HCT116 (cell line): ENCODE results near the gene ARL13B.

Experiments used
- ATF3 ChIP-seq: IDR thresholded peaks from 2 replicates; pipeline ENCODE4 v1.6.1; 2012
- CEBPB ChIP-seq: IDR thresholded peaks from 2 replicates; pipeline ENCODE4 v1.6.1; 2012; ENCODE audit warnings: low read depth
- CTCF ChIP-seq, 3 experiments: fragments of 200-600 bp in 1 of 3; sonication (generic) in 1 of 3; IDR thresholded peaks in 2 of 3; conservative IDR thresholded peaks in 1 of 3; 2 replicates each; pipeline ENCODE4 v1.5.1; 2012 to 2017; ENCODE audit warnings: low read depth in 2 of 3, low read length in 2 of 3, antibody characterized with exemption in 1 of 3, borderline replicate concordance in 1 of 3, control low read depth in 1 of 3, mild to moderate bottlenecking in 1 of 3, mixed read lengths in 1 of 3, mixed run types in 1 of 3, moderate library complexity in 1 of 3; ENCODE audit not compliant: insufficient read depth in 1 of 3
- EZH2 ChIP-seq: fragments of 200-600 bp; sonication (generic); IDR thresholded peaks from 2 replicates; pipeline ENCODE4 v1.6.1; 2017; ENCODE audit warnings: antibody characterized with exemption, mixed run types
- FOSL1 ChIP-seq: IDR thresholded peaks from 2 replicates; pipeline ENCODE4 v1.6.1; 2012; ENCODE audit warnings: low read depth
- JUND ChIP-seq: IDR thresholded peaks from 2 replicates; pipeline ENCODE4 v1.6.1; 2012
- POLR2A ChIP-seq: IDR thresholded peaks from 2 replicates; pipeline ENCODE4 v1.7.0; 2011; ENCODE audit warnings: borderline replicate concordance; ENCODE audit not compliant: insufficient read depth, insufficient read length; ENCODE audit errors: extremely low read depth
- POLR2AphosphoS5 ChIP-seq: IDR thresholded peaks from 2 replicates; pipeline ENCODE4 v1.6.1; 2011; ENCODE audit warnings: mild to moderate bottlenecking, low read depth, low read length, moderate library complexity
- RAD21 ChIP-seq: IDR thresholded peaks from 2 replicates; pipeline ENCODE4 v1.6.1; 2012; ENCODE audit warnings: low read depth, mild to moderate bottlenecking
- SP1 ChIP-seq: IDR thresholded peaks from 2 replicates; pipeline ENCODE4 v1.6.1; 2012; ENCODE audit warnings: low read depth
- SRF ChIP-seq: IDR thresholded peaks from 2 replicates; pipeline ENCODE4 v1.6.1; 2012; ENCODE audit warnings: low read depth
- TCF7L2 ChIP-seq: IDR thresholded peaks from 2 replicates; pipeline ENCODE4 v1.7.0; 2011; ENCODE audit warnings: borderline replicate concordance, inconsistent platforms; ENCODE audit not compliant: insufficient read depth, insufficient read length; ENCODE audit errors: extremely low read depth
- TF ChIP-seq, protein P1 (sequence below): IDR thresholded peaks from 2 replicates; pipeline ENCODE4 v1.6.1; 2011; ENCODE audit warnings: mild to moderate bottlenecking, low read length, moderate library complexity; ENCODE audit not compliant: insufficient replicate concordance; ENCODE audit errors: extremely low read depth

DNA sequence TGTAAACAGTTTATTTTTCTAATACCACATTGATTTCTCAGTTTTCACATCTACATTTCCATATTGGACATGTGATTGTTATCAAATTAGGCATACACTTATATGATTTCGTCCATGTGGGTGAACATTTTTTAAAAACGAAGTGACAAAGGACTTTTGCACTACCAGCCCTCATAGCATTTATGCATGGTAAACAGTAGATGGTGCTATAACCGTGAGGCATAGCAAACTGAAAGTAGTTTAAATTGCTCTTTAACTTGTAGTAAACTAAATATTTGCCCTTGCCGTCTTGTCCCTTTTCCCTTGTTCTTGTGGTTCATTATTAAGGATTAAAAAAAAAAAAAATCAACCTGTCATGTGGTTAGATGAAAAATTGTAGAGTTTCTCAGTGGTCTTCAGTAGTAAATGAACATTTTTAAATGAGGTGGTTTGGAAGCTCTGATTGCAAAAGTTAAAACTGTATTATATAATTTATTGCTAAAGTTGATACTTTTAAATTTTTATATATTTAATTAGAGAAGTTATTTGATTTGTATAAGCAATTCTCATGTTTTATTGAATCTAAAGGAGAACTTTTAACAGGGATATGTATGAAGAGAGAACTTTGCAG, 24.5 kb downstream of the ARL13B start:
- no peak for TF ChIP-seq TCF7L2
- peak; percentile 51 to 86 (median 77); a peak in 5 of 6 replicates for TF ChIP-seq CTCF (IDR thresholded peaks at IDR 0.05 in 2 of 3, conservative IDR thresholded peaks at IDR 0.05 in 1 of 3; ENCODE audit: borderline replicate concordance in 1 of 3, insufficient read depth in 1 of 3, low read depth in 2 of 3, low read length in 2 of 3)
- no peak for TF ChIP-seq CEBPB
- TF ChIP-seq POLR2AphosphoS5: no peak
- TF ChIP-seq JUND: no peak
- TF ChIP-seq POLR2A: no peak
- TF ChIP-seq SP1: no peak
- TF ChIP-seq EZH2: no peak
- TF ChIP-seq ATF3: no peak
- peak; percentile 57 for TF ChIP-seq RAD21
- TF ChIP-seq, protein P1, sequence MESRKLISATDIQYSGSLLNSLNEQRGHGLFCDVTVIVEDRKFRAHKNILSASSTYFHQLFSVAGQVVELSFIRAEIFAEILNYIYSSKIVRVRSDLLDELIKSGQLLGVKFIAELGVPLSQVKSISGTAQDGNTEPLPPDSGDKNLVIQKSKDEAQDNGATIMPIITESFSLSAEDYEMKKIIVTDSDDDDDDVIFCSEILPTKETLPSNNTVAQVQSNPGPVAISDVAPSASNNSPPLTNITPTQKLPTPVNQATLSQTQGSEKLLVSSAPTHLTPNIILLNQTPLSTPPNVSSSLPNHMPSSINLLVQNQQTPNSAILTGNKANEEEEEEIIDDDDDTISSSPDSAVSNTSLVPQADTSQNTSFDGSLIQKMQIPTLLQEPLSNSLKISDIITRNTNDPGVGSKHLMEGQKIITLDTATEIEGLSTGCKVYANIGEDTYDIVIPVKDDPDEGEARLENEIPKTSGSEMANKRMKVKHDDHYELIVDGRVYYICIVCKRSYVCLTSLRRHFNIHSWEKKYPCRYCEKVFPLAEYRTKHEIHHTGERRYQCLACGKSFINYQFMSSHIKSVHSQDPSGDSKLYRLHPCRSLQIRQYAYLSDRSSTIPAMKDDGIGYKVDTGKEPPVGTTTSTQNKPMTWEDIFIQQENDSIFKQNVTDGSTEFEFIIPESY: no peak
- TF ChIP-seq SRF: no peak
- TF ChIP-seq FOSL1: no peak
